Cardiac fibroblast (primary cell): ENCODE data around the gene KCNMA1.
A peak's percentile ranks its signal among the peaks of the same experiment; 100 is the strongest.

Experiments used
- DNase-seq, 2 donors: peaks; one replicate each; pipeline versions ENCODE4 v3.0.0 to v3.0.0-alpha.2; 2010; ENCODE audit warnings: low read depth in 2 of 2
- H3K4me3 ChIP-seq, 2 donors: replicated peaks in 1 of 2; 1 replicate in 1 of 2; 2 replicates in 1 of 2; pipeline ENCODE4 v1.5.1; 2011; ENCODE audit warnings: low read depth in 2 of 2, low read length in 2 of 2, mild to moderate bottlenecking in 2 of 2, moderate library complexity in 1 of 2
- CTCF ChIP-seq: IDR thresholded peaks from one replicate; pipeline ENCODE4 v1.5.1; 2011; ENCODE audit warnings: low read depth, mild to moderate bottlenecking, low read length, inconsistent platforms

KCNMA1 gene

GRCh38 chr10:77279207-77279606 lies 358.4 kb downstream of the KCNMA1 start:
- peak in 1 of 2 donors; percentile 33 for DNase-seq
- H3K4me3 ChIP-seq: no peak overlapping the region
- no peak for TF ChIP-seq CTCF

GRCh38 chr10:77274046-77274795 lies 363.4 kb downstream of the KCNMA1 start:
- DNase-seq: peak in 1 of 2 donors; percentile 26
- H3K4me3 ChIP-seq: no peak overlapping the region
- TF ChIP-seq CTCF: no peak

GRCh38 chr10:77269163-77269562 lies 368.4 kb downstream of the KCNMA1 start:
- no peak overlapping the region for H3K4me3 ChIP-seq
- no peak for TF ChIP-seq CTCF
- no peak for DNase-seq

GRCh38 chr10:77268721-77269120 lies 368.9 kb downstream of the KCNMA1 start:
- no peak for TF ChIP-seq CTCF
- DNase-seq: no peak
- H3K4me3 ChIP-seq: no peak overlapping the region

GRCh38 chr10:77267703-77268675 lies 369.6 kb downstream of the KCNMA1 start:
- DNase-seq: no peak
- no peak overlapping the region for H3K4me3 ChIP-seq
- TF ChIP-seq CTCF: no peak

GRCh38 chr10:77266242-77266641 lies 371.4 kb downstream of the KCNMA1 start:
- DNase-seq: no peak
- H3K4me3 ChIP-seq: no peak overlapping the region
- no peak for TF ChIP-seq CTCF
